Dedifferentiated amniotic fluid mesenchymal stem cell (primary cell): Measurements from ENCODE around the gene LAMC3.

Source experiments
- DNase-seq: peaks from one replicate; pipeline ENCODE4 v3.0.0-alpha.2; 2016; ENCODE audit errors: extremely low spot score

LAMC3 gene

DNA sequence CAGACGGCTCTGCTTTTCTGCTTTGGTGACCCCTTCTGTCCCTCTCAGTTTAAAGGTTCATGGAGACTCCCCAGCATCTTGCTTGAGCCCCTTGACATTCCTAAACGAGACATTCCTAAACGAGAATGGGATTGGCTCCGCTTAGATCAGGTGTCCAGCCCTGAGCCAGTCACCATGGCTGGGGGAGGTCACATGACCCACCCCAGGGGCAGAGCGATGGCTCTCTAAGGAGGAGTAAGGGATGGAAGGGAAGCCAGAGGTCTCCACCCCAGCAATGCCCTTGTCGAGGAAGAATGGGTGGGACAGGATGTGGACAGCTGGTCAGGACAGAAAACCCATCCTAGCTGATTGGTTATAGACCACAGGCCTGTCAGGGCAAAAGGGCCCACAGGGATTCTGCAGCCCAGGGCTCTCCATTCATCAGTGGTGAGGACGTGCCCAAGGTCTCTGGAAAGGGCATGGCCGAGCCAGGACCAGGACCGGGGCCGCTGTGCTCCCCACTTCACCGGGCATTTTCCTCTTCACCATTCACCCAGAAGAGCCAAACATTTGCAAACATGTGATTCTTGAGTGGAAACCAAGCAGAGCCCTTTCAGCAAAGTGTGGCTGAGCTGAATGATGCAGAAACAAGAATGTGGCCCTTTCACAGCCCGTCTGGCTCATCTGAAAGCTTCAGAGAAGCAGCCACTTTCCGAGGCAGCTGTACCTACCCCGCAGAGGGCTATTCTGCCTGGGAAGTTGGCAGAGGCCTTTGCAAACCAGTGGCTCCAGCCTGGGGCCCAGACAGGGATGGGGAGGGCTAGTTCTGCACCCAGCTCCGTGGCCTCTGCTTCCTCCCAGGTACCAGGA, 67.6 kb downstream of the LAMC3 start:
- no peak for DNase-seq

DNA sequence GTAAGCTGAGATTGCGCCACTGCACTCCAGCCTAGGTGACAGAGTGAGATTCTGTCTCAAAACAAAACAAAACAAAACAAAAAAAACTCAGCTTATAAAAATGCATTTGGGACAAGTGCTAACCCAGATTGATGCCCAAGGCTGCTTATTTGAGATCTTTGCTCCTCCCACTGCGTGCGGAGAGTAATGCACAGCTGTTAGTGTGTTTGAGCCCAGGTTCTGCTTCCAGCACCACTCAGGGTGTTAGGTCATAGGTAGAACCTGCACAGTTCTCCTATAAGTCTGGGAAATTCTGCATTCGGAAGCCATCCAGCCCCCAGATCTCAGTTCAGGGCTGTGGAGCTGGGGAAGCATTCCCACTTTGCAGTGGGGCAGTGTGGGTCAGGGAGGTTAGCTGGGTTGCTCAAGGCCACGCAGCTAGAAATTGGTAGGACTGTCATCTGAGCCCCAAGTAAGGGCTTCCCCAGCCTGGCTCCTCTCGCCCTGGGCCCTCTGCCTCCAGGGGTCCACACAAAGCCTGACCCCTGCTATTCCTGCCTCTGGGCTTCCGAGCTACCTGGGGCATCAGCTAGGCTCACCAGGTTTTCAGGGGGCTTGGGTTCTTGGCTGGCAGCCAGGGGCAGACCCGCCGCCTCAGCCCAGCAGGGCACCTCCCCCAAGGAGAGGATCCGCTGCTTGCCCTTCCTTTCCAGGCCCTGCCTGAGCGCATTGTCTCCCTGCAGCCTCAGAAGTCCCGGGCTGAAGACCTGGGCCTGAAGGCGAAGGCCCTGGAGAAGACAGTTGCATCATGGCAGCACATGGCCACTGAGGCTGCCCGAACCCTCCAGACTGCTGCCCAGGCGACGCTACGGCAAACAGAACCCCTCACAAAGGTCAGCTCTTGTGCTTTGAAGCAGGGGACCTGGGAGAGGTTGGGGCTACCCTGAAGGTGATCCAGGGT, 69.7 kb downstream of the LAMC3 start:
- DNase-seq, result no peak

DNA sequence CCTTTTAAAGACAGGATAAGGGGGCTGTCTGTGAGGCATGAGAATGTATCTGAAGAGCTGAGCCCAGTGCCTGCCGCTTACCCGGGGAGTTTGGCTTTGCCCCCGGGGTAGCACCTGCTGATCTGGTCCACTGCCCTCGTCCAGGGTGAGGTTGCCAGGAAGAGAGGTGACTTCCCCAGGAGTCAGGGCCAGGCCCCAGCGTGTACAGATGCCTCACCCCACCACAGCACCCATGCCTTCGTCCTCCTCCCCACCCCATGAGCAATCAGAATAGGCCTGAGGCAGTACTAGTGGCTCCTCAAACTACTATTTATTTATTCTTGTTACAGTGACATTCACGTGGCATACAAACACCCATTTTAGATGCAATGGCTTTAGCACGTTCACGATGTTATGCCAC, 71.6 kb downstream of the LAMC3 start:
- DNase-seq, result no peak

DNA sequence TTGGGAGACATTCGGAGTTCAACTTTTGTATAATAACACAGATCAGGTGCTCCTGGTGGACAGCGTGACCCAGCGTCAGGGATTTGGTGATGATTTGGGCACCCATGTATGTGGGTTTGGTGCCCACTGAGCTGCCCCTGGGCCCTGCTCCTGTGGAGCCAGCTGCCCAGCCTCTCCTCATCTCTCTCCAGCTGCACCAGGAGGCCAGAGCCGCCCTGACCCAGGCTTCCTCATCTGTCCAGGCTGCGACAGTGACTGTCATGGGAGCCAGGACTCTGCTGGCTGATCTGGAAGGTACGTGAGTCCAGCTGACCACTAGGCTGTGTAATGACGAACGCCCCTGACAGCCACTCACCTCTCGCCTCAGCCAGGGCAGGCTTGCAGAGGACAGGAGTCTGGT, 72.9 kb downstream of the LAMC3 start:
- no peak for DNase-seq

DNA sequence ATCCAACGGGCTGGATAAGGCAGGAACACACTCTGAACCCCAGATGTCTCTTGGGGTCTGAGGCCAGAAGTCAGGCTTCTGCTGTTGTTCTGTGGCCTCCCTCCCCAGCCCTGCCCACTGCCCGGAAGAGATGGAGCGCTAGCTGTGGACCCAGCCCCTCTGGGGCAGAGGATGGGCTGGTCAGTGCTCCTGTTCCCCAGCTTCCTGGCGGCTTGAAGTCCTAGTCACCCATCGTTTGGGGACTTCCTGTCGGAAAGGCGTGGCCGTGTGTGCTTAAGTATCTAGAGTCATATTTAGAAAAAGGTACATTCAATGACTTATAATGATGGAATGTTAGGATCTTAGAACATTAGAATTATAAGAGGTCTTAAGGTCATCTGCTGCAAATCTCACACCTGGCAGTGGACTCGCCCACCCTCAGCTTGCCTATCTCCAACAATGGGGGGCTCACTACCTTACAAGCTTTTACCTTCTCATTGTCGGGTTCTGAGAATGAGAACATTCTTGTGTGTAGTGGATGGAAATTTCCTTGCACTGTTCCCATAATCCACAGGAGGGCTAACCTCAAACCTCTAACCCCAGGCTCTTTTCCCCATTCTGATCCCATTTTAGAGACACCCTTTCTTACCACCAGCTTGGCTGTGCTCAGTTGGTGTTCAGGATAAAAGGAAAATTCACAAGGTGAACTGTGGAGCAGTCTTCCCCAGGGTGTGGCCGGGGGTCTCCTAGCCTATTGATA, 74.0 kb downstream of the LAMC3 start:
- no peak for DNase-seq

GRCh38 chr9:131084661-131085369, 75.8 kb downstream of the LAMC3 start:
- DNase-seq, result no peak

DNA sequence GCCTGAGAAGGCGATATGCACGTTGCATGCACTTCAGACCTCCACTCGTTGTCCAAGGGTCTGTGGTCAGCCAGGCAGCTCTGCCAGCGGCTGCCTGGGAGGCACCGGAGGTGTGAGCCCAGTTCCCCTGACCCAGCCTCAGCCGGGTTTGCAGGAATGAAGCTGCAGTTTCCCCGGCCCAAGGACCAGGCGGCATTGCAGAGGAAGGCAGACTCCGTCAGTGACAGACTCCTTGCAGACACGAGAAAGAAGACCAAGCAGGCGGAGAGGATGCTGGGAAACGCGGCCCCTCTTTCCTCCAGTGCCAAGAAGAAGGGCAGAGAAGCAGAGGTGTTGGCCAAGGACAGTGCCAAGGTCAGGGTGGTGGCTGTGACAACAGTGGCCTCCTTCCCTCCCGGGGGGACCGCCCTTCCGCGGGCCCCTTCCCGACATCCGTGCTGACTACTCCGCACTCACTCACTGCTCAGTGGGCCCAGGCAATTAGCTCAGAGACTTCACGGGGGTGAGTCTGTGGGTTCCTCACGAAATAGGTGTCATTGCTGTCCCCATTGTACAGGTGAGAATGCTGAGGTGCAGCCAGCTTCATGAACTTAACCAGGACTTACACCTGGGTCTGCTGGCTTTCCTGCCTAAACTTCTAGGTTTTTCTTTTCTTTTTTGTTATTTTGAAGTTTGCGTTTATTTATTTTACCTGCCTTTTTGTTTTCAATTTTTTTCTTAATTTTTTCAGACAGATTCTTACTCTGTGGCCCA, 76.6 kb downstream of the LAMC3 start:
- DNase-seq, result no peak

GRCh38 chr9:131087354-131087893, 78.5 kb downstream of the LAMC3 start:
- no peak for DNase-seq

- DNase-seq, result no peak
Measured at GRCh38 chr9:131090025-131090787, 81.2 kb downstream of the LAMC3 start.

DNA sequence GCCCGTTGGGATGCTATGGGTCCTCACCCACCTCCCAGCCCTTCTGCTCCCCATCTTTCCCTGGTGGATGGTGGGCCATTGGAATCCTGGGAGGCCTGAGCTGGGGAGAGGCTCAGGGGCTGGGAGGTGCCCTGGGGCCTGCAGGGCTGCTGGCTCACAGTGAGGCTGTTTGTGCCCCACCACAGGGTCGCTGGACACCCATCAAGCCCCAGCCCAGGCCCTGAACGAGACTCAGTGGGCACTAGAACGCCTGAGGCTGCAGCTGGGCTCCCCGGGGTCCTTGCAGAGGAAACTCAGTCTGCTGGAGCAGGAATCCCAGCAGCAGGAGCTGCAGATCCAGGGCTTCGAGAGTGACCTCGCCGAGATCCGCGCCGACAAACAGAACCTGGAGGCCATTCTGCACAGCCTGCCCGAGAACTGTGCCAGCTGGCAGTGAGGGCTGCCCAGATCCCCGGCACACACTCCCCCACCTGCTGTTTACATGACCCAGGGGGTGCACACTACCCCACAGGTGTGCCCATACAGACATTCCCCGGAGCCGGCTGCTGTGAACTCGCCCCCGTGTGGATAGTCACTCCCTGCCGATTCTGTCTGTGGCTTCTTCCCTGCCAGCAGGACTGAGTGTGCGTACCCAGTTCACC, 82.5 kb downstream of the LAMC3 start:
- no peak for DNase-seq

- DNase-seq, result no peak
Measured at GRCh38 chr9:131092030-131092429, 83.1 kb downstream of the LAMC3 start.

- no peak for DNase-seq
Measured at GRCh38 chr9:131092548-131093440, 83.8 kb downstream of the LAMC3 start.

DNA sequence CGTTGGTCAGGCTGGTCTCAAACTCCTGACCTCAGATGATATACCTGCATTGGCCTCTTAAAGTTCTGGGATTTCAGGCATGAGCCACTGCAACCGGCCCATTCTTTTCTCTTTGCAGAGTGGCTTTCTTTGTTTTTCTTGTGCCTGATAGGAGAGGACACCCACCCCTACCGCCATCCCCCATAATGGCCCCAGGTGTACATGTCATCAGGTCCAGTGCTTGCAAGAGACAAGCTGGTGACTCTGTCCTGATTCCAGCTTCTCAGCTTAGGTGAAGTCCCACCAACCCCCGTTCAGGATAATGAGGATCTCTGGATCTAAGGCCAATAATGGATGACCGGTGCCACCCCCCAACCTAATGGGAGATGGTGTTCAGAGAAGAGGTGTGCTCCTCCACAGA, 85.0 kb downstream of the LAMC3 start:
- no peak for DNase-seq

DNA sequence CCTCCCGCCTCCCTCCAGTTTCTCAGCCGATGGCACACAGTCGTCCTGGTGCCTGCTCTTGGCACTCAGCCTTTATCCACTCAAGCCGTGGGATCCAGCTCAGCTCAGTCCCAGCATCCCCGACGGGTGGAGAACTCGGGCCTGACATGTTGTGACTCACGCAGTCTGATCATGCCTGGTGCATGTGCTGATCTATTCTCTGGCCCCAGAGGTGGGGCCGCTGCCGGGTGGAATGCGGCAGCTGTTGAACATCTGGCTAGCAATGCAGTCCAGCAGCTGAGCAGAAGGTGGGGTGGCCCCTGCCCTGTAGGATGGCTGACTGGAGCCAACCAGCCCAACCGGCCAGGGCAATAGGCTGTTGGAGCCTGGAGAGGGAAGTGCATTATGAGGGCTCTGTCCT, 85.6 kb downstream of the LAMC3 start:
- peak; percentile 49 for DNase-seq

DNA sequence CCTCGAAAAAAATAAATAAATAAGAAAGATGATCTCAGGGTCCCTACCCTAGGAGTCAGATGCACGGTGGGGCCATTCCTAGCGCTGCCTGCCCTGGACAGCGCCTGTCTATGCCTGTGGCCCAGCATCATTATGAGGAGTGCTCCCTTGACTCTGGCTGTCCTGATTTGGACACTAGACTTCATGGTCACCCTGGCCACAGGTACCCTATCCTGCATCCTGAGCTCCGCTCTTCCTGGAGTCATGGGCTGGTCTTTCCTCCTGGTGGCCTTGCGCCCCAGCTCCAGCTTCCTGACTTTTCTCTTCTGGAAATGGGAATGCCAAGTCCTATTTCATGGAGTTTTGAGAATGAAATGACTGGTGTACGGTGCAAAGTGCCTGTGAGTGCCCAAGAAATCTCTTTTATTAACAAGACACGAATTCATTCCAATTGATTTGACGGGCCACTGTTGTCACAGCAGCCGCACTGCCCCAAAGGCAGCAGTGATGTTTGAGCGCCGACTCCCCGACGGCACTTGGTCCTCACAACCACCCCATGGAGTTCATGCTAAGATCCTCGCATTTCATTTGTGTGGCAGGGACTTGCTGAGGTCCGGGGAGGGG, 86.8 kb downstream of the LAMC3 start:
- no peak for DNase-seq

GRCh38 chr9:131096269-131097125, 87.5 kb downstream of the LAMC3 start, which contains the start of gene AIF1L:
Gene AIF1L (plus strand): TSS chr9:131096531. CDS start chr9:131096630, 99 bp downstream.
- DNase-seq, result no peak
